AG10803 (cell line): ENCODE measurements around the gene FMNL2.

Source experiments
- DNase-seq: peaks from one replicate; pipeline ENCODE4 v3.0.0; 2010; ENCODE audit warnings: low read depth
- H3K4me3 ChIP-seq: 2 replicates; pipeline ENCODE4 v1.5.1; 2011; ENCODE audit warnings: mild to moderate bottlenecking, low read length, control low read depth
- TF ChIP-seq, protein P1 (sequence below): conservative IDR thresholded peaks from 2 replicates; pipeline ENCODE4 v1.5.1; 2011; ENCODE audit warnings: mild to moderate bottlenecking, low read length, control low read depth, inconsistent platforms

Gene FMNL2

GRCh38 chr2:152542995-152543481 is 208.1 kb downstream of the FMNL2 start:
- TF ChIP-seq, protein P1, sequence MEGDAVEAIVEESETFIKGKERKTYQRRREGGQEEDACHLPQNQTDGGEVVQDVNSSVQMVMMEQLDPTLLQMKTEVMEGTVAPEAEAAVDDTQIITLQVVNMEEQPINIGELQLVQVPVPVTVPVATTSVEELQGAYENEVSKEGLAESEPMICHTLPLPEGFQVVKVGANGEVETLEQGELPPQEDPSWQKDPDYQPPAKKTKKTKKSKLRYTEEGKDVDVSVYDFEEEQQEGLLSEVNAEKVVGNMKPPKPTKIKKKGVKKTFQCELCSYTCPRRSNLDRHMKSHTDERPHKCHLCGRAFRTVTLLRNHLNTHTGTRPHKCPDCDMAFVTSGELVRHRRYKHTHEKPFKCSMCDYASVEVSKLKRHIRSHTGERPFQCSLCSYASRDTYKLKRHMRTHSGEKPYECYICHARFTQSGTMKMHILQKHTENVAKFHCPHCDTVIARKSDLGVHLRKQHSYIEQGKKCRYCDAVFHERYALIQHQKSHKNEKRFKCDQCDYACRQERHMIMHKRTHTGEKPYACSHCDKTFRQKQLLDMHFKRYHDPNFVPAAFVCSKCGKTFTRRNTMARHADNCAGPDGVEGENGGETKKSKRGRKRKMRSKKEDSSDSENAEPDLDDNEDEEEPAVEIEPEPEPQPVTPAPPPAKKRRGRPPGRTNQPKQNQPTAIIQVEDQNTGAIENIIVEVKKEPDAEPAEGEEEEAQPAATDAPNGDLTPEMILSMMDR: no peak
- no peak overlapping the region for H3K4me3 ChIP-seq
- DNase-seq: peak; percentile 91

- TF ChIP-seq, protein P1: no peak
- DNase-seq: no peak
- no peak overlapping the region for H3K4me3 ChIP-seq
Observed at GRCh38 chr2:152543717-152544116, 208.7 kb downstream of the FMNL2 start.

- no peak for DNase-seq
- no peak overlapping the region for H3K4me3 ChIP-seq
- TF ChIP-seq, protein P1: no peak
Observed at GRCh38 chr2:152544638-152545037, 209.7 kb downstream of the FMNL2 start.

DNA sequence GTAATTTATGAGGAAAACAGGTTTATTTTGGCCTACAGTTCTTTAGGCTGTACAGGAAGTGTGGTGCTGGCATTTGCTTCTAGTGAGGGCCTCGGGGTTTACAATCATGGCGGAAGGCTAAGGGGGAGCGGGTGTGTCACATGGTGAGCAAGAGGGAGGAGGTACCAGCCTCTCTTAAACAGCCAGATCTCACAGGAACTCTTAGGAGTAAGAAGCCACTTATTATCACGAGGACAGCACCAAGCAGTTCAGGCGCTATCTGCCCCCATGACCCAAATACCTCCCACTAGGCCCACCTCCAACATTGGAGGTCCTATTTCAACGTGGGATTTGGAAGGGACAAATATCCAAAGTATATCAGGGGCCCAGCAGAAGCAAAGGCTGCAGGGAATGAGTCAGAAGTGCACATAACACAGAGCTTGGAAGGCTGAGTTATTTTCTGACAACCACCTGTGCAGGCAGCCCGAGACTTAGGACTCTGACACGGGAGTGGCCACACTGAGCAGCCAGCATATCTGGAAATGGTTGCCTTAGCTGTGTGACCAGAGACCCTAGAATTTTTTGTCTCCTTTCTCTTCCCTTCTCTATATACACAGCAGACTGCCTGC is 211.4 kb downstream of the FMNL2 start:
- DNase-seq: no peak
- no peak overlapping the region for H3K4me3 ChIP-seq
- TF ChIP-seq, protein P1: no peak

DNA sequence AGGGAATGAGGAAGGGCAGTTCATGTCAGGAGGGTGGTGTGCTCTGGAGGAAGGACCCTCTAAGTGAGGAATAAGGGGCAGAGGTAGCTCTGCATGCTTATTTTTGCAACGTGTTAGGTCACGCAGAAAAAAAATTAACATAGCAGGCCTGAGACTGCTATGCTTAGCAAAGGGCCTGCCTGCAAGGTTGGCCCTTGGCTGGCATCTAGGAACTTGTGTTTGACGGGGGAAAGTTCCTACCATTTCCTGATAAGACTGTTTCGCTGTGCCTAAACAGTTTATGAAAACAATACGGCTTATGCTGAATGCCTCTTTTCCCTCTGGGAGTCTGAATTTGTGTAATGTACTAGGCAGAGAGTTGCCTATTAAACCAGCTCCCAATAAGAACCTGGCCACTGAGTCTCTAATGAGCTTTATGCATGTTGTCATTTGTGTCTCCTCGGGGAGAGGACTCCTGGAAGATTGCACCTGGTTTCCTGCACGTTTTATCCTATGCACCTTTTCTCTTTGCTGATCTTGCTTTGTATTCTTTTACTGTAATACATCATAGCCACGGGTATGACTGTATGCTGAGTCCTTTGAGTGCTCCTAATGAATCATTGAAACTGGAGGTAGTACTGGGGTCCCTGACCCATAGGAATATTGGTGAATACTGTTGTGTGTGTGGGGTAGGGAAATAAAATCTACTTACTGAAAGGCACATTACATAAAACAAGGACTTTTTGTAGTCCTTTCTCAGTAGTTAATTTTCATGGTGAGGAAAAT is 213.3 kb downstream of the FMNL2 start:
- DNase-seq: no peak
- TF ChIP-seq, protein P1: no peak
- no peak overlapping the region for H3K4me3 ChIP-seq

DNA sequence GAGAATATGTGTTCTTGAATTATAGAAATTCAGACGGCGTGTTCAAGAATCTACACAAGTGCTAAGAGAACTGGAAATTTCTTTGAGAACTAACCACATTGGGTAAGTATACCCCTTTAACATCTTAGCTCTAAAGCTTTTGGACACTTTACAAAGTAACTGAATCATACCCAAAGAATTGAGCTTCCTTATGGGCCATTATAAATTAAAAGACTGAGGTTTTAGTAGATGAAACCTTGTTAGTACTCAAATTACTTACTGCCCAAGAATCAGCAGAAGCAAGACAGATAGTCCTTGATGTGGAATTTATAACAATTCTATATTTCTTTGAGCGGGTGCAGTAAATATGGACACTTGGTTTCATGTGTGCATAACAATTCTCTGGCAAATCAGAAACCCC is 214.0 kb downstream of the FMNL2 start:
- TF ChIP-seq, protein P1: no peak
- peak; percentile 56 for DNase-seq
- no peak overlapping the region for H3K4me3 ChIP-seq

DNA sequence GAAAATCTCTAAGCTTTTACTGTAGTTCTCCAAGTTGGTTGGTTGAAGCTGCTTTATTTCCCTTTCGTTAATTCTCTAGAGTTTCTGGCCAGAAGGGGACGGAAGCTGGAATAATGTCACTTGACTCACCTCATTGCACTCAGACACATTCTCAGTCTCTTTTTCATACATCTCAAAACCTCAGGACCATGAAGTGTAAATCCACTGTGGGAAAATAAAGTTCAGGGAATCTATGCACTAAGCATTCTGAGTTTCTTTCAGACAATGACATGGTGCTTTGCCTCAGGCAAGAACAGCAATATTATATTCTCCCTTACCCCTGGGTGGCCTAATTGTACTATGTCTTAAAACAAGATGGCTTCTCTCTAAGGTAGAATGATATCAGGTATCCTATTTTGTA is 214.4 kb downstream of the FMNL2 start:
- TF ChIP-seq, protein P1: no peak
- DNase-seq: peak; percentile 47
- H3K4me3 ChIP-seq: no peak overlapping the region
